HG02885 (cell line): ENCODE data around the gene KDM6A.
"Not testable (repeated sequence)": the region's sequence is repeated elsewhere in the genome, so short reads cannot be mapped to it uniquely, and the experiment has no call there.

Source experiments
- ATAC-seq: cut with Tn5 transposase; IDR thresholded peaks from one replicate; pipeline ENCODE4 v1.9.1; 2021; ENCODE audit warnings: mild to moderate bottlenecking; ENCODE audit not compliant: unreplicated experiment, poor library complexity

The KDM6A gene

GRCh38 chrX:44997888-44998287 lies 124.9 kb downstream of the KDM6A start:
- ATAC-seq: no peak

- not testable (repeated sequence) for ATAC-seq
These were observed 126.2 kb downstream of the KDM6A start for GRCh38 chrX:44999237-44999636.

- ATAC-seq: not testable (repeated sequence)
These were observed 126.9 kb downstream of the KDM6A start for GRCh38 chrX:44999872-45000271.

GRCh38 chrX:45001048-45001447 lies 128.1 kb downstream of the KDM6A start:
- no peak for ATAC-seq

- ATAC-seq: no peak
These were observed 130.1 kb downstream of the KDM6A start for GRCh38 chrX:45003085-45003484.

GRCh38 chrX:45006002-45006800 lies 133.2 kb downstream of the KDM6A start:
- ATAC-seq: no peak

GRCh38 chrX:45007598-45007997 lies 134.6 kb downstream of the KDM6A start:
- ATAC-seq: peak; percentile 99

- ATAC-seq: no peak
These were observed 136.5 kb downstream of the KDM6A start for GRCh38 chrX:45009371-45010000.

- no peak for ATAC-seq
These were observed 138.1 kb downstream of the KDM6A start for GRCh38 chrX:45011131-45011530.

- ATAC-seq: no peak
These were observed 138.6 kb downstream of the KDM6A start for GRCh38 chrX:45011597-45011996.

- no peak for ATAC-seq
These were observed 145.0 kb downstream of the KDM6A start for GRCh38 chrX:45017946-45018345.

GRCh38 chrX:45022150-45022549 lies 149.2 kb downstream of the KDM6A start:
- ATAC-seq: no peak

- no peak for ATAC-seq
These were observed 151.5 kb downstream of the KDM6A start for GRCh38 chrX:45024501-45024900.

- no peak for ATAC-seq
These were observed 153.0 kb downstream of the KDM6A start for GRCh38 chrX:45026036-45026435.

GRCh38 chrX:45031830-45032378 lies 158.9 kb downstream of the KDM6A start:
- no peak for ATAC-seq

GRCh38 chrX:45035071-45035470 lies 162.1 kb downstream of the KDM6A start:
- ATAC-seq: no peak

- ATAC-seq: no peak
These were observed 163.2 kb downstream of the KDM6A start for GRCh38 chrX:45036161-45036560.

GRCh38 chrX:45040137-45040536 lies 167.1 kb downstream of the KDM6A start:
- not testable (repeated sequence) for ATAC-seq

GRCh38 chrX:45046417-45046816 lies 173.4 kb downstream of the KDM6A start:
- ATAC-seq: no peak

GRCh38 chrX:45050558-45050957 lies 177.6 kb downstream of the KDM6A start:
- ATAC-seq: no peak

GRCh38 chrX:45056428-45057145 lies 183.6 kb downstream of the KDM6A start:
- no peak for ATAC-seq
